Measurements from ENCODE around the gene TMX4.

DNA sequence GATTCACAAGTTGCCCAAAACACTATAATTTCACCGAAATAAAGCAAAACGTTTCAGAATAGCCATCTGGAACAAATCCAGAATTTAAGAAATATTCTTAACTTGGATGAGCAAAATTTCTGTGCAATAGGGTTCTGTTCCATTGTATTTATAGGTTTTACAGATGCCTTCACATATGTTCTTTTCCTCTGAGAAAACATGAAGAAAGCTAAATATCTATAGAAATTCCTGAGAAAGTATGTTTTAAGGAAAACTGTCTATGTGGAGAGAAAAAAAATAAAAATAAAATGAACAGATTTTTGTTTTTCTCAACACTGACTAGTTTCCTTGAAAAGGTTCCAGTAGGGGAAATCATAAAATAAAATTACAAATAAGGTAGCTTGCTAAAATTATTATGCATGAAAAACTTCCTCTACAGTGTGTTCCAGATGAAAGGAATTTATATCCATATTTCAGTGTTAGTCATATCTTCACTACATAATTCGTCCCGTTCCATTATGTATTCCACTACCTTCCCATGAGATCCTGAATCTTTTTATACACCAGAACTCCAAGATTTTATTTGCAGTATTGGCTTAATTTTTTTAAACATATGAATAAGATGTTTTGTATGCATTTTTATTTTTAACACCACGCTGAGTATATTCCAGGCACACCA is 42.4 kb upstream of the TMX4 start:
- TF ChIP-seq, protein P1, sequence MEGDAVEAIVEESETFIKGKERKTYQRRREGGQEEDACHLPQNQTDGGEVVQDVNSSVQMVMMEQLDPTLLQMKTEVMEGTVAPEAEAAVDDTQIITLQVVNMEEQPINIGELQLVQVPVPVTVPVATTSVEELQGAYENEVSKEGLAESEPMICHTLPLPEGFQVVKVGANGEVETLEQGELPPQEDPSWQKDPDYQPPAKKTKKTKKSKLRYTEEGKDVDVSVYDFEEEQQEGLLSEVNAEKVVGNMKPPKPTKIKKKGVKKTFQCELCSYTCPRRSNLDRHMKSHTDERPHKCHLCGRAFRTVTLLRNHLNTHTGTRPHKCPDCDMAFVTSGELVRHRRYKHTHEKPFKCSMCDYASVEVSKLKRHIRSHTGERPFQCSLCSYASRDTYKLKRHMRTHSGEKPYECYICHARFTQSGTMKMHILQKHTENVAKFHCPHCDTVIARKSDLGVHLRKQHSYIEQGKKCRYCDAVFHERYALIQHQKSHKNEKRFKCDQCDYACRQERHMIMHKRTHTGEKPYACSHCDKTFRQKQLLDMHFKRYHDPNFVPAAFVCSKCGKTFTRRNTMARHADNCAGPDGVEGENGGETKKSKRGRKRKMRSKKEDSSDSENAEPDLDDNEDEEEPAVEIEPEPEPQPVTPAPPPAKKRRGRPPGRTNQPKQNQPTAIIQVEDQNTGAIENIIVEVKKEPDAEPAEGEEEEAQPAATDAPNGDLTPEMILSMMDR (IDR thresholded peaks at IDR 0.05): no peak
- TF ChIP-seq POLR2A (IDR thresholded peaks at IDR 0.05): no peak

Measured in tibial nerve (tissue), 3 donors.